ENCODE measurements around the gene ELF2.

The ELF2 gene

DNA sequence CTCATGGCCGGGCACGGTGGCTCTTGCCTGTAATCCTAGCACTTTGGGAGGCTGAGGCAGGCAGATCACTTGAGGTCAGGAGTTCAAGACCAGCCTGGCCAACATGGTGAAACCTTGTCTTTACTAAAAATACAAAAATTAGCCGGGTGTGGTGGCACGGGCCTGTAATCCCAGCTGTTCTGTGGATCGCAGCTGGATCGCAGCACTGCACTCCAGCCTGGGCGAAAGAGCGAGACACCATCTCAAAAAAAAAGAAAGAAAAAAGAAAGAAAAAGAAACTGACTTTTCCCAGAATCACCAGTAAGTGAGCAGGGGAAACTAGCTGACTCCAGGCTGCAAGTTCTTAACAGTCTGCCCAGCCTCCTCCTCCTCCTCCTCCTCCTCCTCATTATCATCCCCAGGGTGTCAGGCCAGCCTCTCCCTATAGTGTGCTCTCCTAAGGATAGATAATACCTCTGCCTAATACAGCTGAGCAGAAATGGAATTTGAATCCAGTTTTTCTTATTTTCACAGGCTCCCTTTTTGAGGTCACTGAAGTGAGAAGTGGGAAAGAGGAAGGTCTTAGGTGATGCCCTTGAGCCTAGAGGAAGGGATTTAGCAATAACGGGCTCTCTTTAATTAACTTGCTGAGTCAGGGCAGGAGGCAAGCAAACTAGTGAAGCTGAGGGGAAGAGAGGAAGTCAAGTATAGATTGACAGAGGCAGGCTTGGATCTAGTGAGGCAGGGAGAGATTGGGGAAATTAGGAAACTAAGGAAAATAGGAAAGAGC is 11.8 kb upstream of the ELF2 start:
- H3K4me3 ChIP-seq (ENCODE audit: low read depth, low read length) = no peak overlapping the region
- no peak for DNase-seq (ENCODE audit: low read depth)
- TF ChIP-seq, protein P1, sequence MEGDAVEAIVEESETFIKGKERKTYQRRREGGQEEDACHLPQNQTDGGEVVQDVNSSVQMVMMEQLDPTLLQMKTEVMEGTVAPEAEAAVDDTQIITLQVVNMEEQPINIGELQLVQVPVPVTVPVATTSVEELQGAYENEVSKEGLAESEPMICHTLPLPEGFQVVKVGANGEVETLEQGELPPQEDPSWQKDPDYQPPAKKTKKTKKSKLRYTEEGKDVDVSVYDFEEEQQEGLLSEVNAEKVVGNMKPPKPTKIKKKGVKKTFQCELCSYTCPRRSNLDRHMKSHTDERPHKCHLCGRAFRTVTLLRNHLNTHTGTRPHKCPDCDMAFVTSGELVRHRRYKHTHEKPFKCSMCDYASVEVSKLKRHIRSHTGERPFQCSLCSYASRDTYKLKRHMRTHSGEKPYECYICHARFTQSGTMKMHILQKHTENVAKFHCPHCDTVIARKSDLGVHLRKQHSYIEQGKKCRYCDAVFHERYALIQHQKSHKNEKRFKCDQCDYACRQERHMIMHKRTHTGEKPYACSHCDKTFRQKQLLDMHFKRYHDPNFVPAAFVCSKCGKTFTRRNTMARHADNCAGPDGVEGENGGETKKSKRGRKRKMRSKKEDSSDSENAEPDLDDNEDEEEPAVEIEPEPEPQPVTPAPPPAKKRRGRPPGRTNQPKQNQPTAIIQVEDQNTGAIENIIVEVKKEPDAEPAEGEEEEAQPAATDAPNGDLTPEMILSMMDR (IDR thresholded peaks at IDR 0.05; ENCODE audit: control insufficient read depth, extremely low read depth, insufficient read depth) = no peak

DNA sequence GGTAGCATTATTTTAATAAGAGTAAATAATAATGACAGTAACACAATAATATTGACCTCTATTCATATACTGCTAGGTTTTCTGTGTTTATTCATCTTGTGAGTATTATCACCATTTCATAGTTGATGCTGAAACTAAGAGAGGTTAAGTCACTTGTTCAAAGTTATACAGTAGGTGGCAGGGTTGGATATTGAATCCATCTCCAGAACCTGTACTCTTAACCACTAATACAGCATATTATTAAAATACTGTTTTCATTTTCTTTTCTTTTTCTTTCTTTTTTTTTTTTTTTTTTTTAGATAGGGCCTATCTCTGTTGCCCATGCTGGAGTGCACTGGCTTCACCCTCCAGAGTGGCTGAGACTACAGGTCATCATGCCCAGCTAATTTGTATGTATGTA is 7.1 kb upstream of the ELF2 start:
- no peak overlapping the region for H3K4me3 ChIP-seq (ENCODE audit: low read depth, low read length)
- no peak for DNase-seq (ENCODE audit: low read depth)
- TF ChIP-seq, protein P1 (IDR thresholded peaks at IDR 0.05; ENCODE audit: control insufficient read depth, extremely low read depth, insufficient read depth) = peak; percentile 39

DNA sequence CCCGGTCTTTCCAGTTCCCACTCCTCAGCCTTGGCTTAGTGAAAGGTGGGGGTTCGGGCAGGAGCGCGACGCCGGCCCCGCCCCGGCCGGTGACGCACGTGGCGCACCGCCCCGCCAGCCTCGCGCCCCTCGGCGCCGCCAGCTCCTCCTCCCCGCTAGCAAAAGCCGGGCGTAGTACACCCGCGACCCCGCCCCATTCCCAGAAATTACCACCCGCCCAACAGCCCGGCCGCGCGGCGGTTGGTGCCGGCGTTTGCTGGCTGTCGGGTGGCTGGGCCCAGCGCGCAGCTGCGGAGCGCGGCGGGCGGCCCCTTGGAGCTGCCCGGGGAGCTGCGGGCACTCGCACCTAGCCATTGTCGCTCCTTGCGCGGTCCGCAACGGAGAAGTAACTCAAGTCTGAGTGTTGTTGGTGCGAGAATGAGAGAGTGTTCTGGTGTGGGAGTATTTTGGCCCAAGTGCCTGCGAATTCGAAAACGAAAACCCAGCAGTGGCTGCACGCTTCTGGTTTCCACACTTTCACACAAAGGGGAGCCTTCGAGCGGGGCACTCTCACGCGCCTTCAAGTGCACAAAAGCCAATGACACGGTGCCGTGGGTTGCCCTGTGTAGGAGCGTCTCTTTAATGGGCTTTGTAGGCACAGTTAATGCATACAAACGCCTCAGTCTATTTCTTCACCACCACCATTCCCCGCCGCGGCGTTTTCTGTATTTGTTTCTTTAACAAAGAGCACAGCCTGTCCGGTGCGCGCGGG is 1.0 kb upstream of the ELF2 start:
- TF ChIP-seq, protein P1 (IDR thresholded peaks at IDR 0.05; ENCODE audit: control insufficient read depth, extremely low read depth, insufficient read depth) = no peak
- DNase-seq (ENCODE audit: low read depth) = peak; percentile 76
- H3K4me3 ChIP-seq (ENCODE audit: low read depth, low read length) = peak overlapping the region; percentile 88

DNA sequence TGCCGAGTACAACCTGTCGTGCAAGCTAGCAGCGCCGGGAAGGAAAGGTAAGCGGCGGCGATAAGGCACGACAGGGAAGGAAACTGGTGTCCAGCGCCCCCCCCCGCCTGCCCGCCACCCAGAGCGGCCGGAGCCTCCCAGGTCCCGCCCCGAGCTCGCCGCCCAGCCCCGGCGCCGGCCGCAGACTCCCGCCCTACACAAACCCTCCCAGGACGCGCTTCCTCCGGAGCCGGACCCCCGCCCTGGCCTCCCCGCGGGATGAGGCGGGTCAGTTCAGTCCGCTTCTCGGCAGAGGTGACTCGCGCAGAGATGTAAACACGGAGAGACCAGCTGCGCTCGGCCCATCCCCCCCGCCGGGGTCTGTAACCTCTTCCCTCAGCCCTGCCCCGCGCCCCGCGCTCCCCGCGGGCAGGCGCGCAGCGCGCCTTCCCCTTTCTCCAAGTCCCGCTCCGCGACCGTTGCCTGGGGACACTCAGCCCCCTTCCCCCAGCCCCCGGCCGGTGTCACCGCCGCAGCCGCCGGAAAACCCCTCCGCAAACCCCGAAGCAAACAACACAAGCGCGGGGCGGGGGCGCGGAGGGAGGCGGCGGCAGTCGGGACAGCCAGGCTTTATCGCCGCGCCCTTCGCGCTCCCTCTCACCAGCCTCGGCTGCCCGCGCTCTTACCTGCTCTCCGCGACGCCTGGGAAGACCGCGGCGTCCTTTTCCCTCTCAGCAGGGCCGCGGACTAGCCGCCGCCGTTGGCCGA is 543 bp downstream of the ELF2 start:
- TF ChIP-seq, protein P1 (IDR thresholded peaks at IDR 0.05; ENCODE audit: control insufficient read depth, extremely low read depth, insufficient read depth) = no peak
- peak overlapping the region; percentile 88 for H3K4me3 ChIP-seq (ENCODE audit: low read depth, low read length)
- no peak for DNase-seq (ENCODE audit: low read depth)

DNA sequence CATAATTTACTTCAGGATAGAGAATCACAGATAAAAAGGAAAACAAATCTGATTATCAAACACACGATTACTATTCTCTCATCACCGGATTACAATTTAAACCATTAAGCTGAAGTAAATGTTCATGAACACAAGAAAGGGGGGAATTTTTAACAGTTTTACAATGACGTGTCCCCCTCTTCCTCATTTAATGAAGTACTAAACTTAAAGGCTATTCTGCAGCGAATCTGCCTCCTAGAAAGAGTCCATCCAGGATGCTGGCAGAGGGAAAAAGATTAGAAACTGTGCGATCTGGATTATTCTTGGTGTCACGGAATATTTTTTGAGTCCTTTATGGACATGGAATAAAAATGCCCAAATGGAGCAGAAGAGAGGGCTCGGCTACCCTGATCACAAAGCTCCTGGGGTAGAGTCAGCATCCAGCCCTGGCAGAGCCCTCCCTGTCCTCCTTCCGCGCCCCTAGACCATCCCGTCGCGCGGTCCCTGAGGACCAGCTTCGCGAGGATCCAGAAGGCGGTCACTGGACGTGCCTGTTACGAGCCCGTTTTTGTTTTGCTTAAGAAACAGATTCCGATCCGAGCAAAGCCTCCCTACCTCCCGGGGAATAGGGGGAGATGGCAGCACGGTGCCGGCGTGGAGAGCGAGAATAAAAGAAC is 1.2 kb downstream of the ELF2 start:
- DNase-seq (ENCODE audit: low read depth) = no peak
- TF ChIP-seq, protein P1 (IDR thresholded peaks at IDR 0.05; ENCODE audit: control insufficient read depth, extremely low read depth, insufficient read depth) = no peak
- H3K4me3 ChIP-seq (ENCODE audit: low read depth, low read length) = peak overlapping the region; percentile 88

DNA sequence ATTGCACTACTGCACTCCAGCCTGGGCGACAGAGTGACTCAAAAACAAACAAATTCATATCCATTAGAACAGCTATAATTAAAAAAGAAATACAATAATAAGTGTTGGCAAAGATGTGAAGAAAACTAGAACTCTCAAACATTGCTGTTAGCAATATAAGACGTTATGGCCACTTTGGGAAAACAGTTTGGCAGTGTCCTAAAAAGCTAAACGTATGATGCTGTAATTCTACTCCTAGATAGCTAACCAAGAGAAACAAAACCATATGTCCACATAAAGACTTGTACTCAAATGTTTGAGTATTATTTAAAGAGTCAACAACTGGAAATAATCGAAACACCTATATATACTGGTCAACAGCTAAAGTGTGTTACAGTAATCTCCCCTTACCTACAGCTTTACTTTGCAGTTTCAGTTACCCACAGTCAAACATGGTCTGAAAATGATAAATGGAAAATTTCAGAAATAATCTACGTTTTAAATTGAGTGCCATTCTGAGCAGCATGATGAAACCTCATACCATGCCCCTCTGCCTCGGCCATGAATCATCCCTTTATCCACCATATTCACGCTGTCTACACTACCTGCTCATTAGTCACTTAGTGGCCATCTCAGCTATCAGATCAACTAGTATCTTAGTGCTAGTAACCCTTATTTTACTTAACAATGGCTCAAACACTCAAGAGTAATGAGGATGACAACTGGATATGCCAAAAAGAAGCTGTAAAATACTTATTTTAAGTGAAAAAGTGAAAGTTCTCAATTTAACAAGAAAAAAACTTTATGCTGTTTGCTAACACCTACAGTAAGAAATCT is 4.9 kb downstream of the ELF2 start:
- no peak for DNase-seq (ENCODE audit: low read depth)
- TF ChIP-seq, protein P1 (IDR thresholded peaks at IDR 0.05; ENCODE audit: control insufficient read depth, extremely low read depth, insufficient read depth) = no peak
- no peak overlapping the region for H3K4me3 ChIP-seq (ENCODE audit: low read depth, low read length)

Data from LNCaP clone FGC (cell line).